Naive thymus-derived CD4-positive, alpha-beta T cell (primary cell): ENCODE measurements around the gene AK4. TPM values are rescaled to one million over a fixed set of nuclear protein-coding genes. Genes with fewer than 3 reads are reported as not detected.
"Not testable (repeated sequence)": the region's sequence is repeated elsewhere in the genome, so short reads cannot be mapped to it uniquely, and the experiment has no call there.

Experiments used
- ATAC-seq: fragments of 150-1000 bp; cut with Tn5 transposase; 2 replicates; pipeline ENCODE4 v1.10.0; 2021; ENCODE audit warnings: mild to moderate bottlenecking, moderate library complexity
- CTCF ChIA-PET: fragments of 350-600 bp; sonication (Branson Sonifier 250); formaldehyde crosslinking; loops from one replicate; lab custom pipeline; 2021; ENCODE audit warnings: antibody characterized with exemption; lab: Charles Lee
- POLR2A ChIA-PET: fragments of 350-600 bp; sonication (Branson Sonifier 250); formaldehyde crosslinking; loops from one replicate; lab custom pipeline; 2021; ENCODE audit warnings: antibody characterized with exemption, inconsistent platforms; lab: Charles Lee
- DNase-seq, 9 donors: peaks; one replicate each; pipeline versions ENCODE4 v3.0.0 to v3.0.0-alpha.2; 2020 to 2022; ENCODE audit warnings: mixed read lengths in 1 of 9
- H3K27ac ChIP-seq: one replicate; pipeline ENCODE4 v1.7.0; 2013; ENCODE audit warnings: mild to moderate bottlenecking, low read depth, low read length, moderate library complexity
- H3K27me3 ChIP-seq, 2 donors: one replicate each; pipeline ENCODE4 v1.7.0; 2013; ENCODE audit warnings: low read length in 2 of 2, mild to moderate bottlenecking in 2 of 2, moderate library complexity in 2 of 2; ENCODE audit not compliant: control insufficient read depth in 2 of 2, insufficient read depth in 2 of 2
- H3K36me3 ChIP-seq, 3 experiments: 1 replicate in 2 of 3; 2 replicates in 1 of 3; pipeline ENCODE4 v1.7.0; 2013; ENCODE audit warnings: low read length in 3 of 3, mild to moderate bottlenecking in 3 of 3, moderate library complexity in 1 of 3; ENCODE audit not compliant: insufficient read depth in 3 of 3, control insufficient read depth in 2 of 3
- H3K4me1 ChIP-seq, 2 donors: one replicate each; pipeline ENCODE4 v1.7.0; 2013; ENCODE audit warnings: low read length in 2 of 2, mild to moderate bottlenecking in 2 of 2, moderate library complexity in 1 of 2; ENCODE audit not compliant: control insufficient read depth in 2 of 2, insufficient read depth in 2 of 2
- H3K4me3 ChIP-seq: 2 replicates; pipeline ENCODE4 v1.7.0; 2013; ENCODE audit warnings: mild to moderate bottlenecking, low read length
- H3K9me3 ChIP-seq, 3 experiments: 1 replicate in 2 of 3; 2 replicates in 1 of 3; pipeline ENCODE4 v1.7.0; 2013; ENCODE audit warnings: low read length in 3 of 3; ENCODE audit not compliant: control insufficient read depth in 2 of 3
- H3K27ac Mint-ChIP-seq, 9 donors: one replicate each; pipeline ENCODE4 v1.8.0; 2020 to 2022; ENCODE audit warnings: mixed read lengths in 9 of 9, mild to moderate bottlenecking in 8 of 9, moderate library complexity in 5 of 9, inconsistent platforms in 2 of 9
- H3K27me3 Mint-ChIP-seq, 5 donors: one replicate each; pipeline ENCODE4 v1.8.0; 2021 to 2022; ENCODE audit warnings: mixed read lengths in 5 of 5, mild to moderate bottlenecking in 1 of 5
- H3K36me3 Mint-ChIP-seq, 5 donors: one replicate each; pipeline ENCODE4 v1.8.0; 2020 to 2022; ENCODE audit warnings: mixed read lengths in 5 of 5, mild to moderate bottlenecking in 3 of 5, inconsistent platforms in 1 of 5
- H3K4me1 Mint-ChIP-seq, 7 donors: one replicate each; pipeline ENCODE4 v1.8.0; 2020 to 2022; ENCODE audit warnings: mixed read lengths in 7 of 7, mild to moderate bottlenecking in 3 of 7, inconsistent platforms in 1 of 7
- H3K4me3 Mint-ChIP-seq, 10 donors: one replicate each; pipeline ENCODE4 v1.8.0; 2020 to 2022; ENCODE audit warnings: mild to moderate bottlenecking in 10 of 10, mixed read lengths in 10 of 10, moderate library complexity in 6 of 10, inconsistent platforms in 2 of 10
- H3K9me3 Mint-ChIP-seq, 11 donors: one replicate each; pipeline ENCODE4 v1.8.0; 2020 to 2022; ENCODE audit warnings: mixed read lengths in 11 of 11, mild to moderate bottlenecking in 4 of 11, inconsistent platforms in 1 of 11, moderate library complexity in 1 of 11
- intact Hi-C, 2 donors: fragments of 100-400 bp; cut with micrococcal nuclease; formaldehyde crosslinking; loops; one replicate each; pipeline ENCODE4 v1.15.1; 2023
- polyA plus RNA-seq, 2 donors: library from polyadenylated mRNA; unstranded; fragments of 300-500 nt; fragmentation: Illumina TruSeq; gene quantifications; one replicate each; pipeline ENCODE4 v1.2.3, GENCODE V29; 2021
- total RNA-seq, 6 experiments: library from RNA in 5 of 6; stranded (reverse) in 5 of 6; gene quantifications; 1 replicate in 5 of 6; 2 replicates in 1 of 6; pipeline ENCODE4 v1.2.3 and lab custom pipeline; 2021 to 2026

Gene AK4
- total RNA-seq (100 to 1,000 TPM in 1 of 5 experiments, 1 to 10 TPM in 1, under 1 TPM in 3; 0.16 to 121 (median 0.95) TPM), polyA plus RNA-seq (under 1 TPM; 0.04 to 0.21 TPM), total RNA-seq (lab: John Stamatoyannopoulos, UW) (not detected)

DNA sequence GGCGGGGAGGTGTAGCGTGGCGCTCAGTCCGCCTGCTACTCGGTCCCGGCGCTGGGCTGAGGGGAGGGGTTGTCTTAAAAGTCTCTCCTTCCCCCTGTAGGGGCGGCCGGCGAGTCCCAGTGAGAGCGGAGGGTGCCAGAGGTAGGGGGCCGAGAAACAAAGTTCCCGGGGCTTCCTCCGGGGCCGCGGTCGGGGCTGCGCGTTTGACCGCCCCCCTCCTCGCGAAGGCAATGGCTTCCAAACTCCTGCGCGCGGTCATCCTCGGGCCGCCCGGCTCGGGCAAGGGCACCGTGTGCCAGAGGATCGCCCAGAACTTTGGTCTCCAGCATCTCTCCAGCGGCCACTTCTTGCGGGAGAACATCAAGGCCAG is at the start of gene AK4:
Gene AK4, plus strand, starts transcription at position 26 of the 370 bp plus-strand sequence. Its CDS starts 205 bp downstream, at position 231.
- intact Hi-C loops, result loop anchor here in 1 of 2 donors (2.0 kb wide), 3 partner anchors 59 to 273 kb away; partner anchors contain the start of genes LEPR and LEPROT
- Mint-ChIP-seq H3K27ac (peak within 1 kb of the TSS in 1 of 9 donors; percentile 87), H3K4me1 (peaks cover 7 to 49% (median 14%) of the 10 kb centered on the region in 7 donors), H3K4me3 (peak within 1 kb of the TSS; percentile 81 to 95 (median 86)), H3K27me3 (peaks cover 13 to 60% (median 54%) of the 10 kb centered on the region in 5 donors), H3K36me3 (peaks cover 0 to 18% (median 0%) of the 10 kb centered on the region in 5 donors)
- H3K9me3 Mint-ChIP-seq, DNase-seq, ATAC-seq, H3K9me3 ChIP-seq, H3K36me3 ChIP-seq, POLR2A ChIA-PET, H3K27ac ChIP-seq, H3K4me1 ChIP-seq, CTCF ChIA-PET, H3K27me3 ChIP-seq: not testable (repeated sequence)
- peak within 1 kb of the TSS; percentile 45 for H3K4me3 ChIP-seq

DNA sequence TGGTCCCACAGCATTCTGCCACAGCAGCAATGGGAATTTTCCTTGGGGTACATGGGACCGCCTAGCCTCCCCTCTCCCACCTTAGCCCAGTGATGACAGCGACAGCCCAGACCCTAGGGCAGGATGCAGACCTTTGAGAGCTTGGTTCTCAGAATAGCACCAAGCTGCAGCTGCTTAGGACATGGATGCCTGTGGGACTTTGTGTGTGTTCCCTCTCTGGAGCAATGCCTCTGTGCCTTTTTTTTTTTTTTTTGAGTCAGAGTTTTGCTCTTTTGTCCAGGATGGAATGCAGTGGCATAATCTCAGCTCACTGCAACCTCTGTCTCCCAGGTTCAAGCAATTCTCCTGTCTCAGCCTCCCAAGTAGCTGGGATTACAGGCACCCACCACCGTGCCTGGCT is 44.2 kb upstream of the AK4 start:
- no peak overlapping the region for H3K4me3 Mint-ChIP-seq

DNA sequence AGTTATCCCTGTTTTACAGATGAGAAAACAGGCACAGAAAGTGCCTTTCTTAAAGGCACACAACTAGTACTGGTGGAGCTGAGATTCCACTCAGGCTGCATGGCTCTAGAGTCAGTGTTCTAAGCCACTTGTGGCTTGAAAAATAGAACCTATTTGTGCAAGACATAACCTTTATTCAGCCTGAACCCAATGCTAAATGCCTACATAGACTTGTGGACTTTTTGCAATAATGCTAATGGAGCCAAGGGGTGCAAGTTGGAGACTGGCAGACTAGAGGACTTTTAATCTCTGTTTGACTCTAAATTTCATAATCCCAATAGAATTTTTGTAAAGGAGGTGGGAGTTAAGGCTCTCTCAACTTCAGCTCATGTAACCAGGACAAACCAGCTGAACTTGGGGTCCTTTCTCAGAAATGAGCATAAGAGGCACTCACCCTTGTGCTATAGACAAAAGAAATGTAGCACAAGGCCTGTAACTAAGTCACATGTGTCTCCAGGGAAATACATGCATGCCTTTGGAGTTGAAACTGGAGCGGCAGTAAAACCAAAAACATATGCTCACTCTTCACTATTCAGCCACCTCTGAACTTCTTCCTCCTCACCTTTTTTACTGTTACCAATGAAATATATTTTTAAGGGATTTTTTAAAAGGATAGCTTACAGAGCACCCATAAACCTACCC is 43.0 kb upstream of the AK4 start:
- no peaks in the 10 kb centered on the region for H3K4me1 Mint-ChIP-seq
- DNase-seq, result no peak
- Histone ChIP-seq H3K4me3 (no peak overlapping the region), H3K9me3 (peaks cover 0 to 5% (median 0%) of the 10 kb centered on the region in 3 experiments), H3K4me1 (no peaks in the 10 kb centered on the region), H3K27ac (no peak overlapping the region), H3K27me3 (no peaks in the 10 kb centered on the region), H3K36me3 (no peaks in the 10 kb centered on the region)
- H3K4me3 Mint-ChIP-seq, result no peak overlapping the region
- no peak overlapping the region for H3K27ac Mint-ChIP-seq
- ATAC-seq, result no peak
- POLR2A ChIA-PET, result no interaction called here
- peaks cover 0 to 20% (median 8%) of the 10 kb centered on the region in 11 donors for H3K9me3 Mint-ChIP-seq
- intact Hi-C loops, result no loop called here
- peaks cover 9 to 22% (median 12%) of the 10 kb centered on the region in 5 donors for H3K27me3 Mint-ChIP-seq
- H3K36me3 Mint-ChIP-seq, result peaks cover 0 to 5% (median 0%) of the 10 kb centered on the region in 5 donors
- CTCF ChIA-PET, result interaction anchor here (0.9 kb wide), 1 partner anchor 430 kb away, joined by 3 read pairs; no protein-coding TSS in a partner anchor

More for the DNA sequence above, 44.2 kb upstream of the AK4 start:
- H3K9me3 ChIP-seq, result peaks cover 0 to 12% (median 0%) of the 10 kb centered on the region in 3 experiments
- Mint-ChIP-seq H3K27ac (no peak overlapping the region), H3K27me3 (peaks cover 9 to 17% (median 11%) of the 10 kb centered on the region in 5 donors), H3K9me3 (peaks cover 0 to 32% (median 18%) of the 10 kb centered on the region in 11 donors), H3K36me3 (peaks cover 0 to 5% (median 0%) of the 10 kb centered on the region in 5 donors), H3K4me1 (no peaks in the 10 kb centered on the region)
- H3K27me3 ChIP-seq, result no peaks in the 10 kb centered on the region
- CTCF ChIA-PET, result interaction anchor here (0.9 kb wide), 1 partner anchor 429 kb away, joined by 3 read pairs; no protein-coding TSS in a partner anchor
- no peaks in the 10 kb centered on the region for H3K4me1 ChIP-seq
- no peak overlapping the region for H3K27ac ChIP-seq
- POLR2A ChIA-PET, result no interaction called here
- H3K4me3 ChIP-seq, result no peak overlapping the region
- intact Hi-C loops, result no loop called here
- ATAC-seq (no peak), DNase-seq (no peak)
- no peaks in the 10 kb centered on the region for H3K36me3 ChIP-seq

DNA sequence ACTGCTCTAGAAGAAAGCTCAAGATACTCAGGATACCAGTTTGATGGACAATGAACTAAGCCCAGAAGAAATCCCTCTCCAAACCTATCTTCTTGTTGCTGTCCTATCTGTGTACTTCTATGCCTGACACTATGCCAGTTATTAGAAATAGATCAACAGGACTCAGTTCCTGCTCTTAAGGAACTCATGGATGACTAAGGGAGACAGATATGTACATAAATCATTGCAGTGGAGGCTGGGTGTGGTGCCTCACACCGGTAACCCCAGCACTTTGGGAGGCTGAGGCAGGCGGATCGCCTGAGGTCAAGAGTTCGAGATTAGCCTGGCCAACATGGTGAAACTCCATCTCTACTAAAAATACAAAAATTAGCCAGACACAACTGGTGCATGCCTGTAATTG is 42.4 kb upstream of the AK4 start:
- Mint-ChIP-seq H3K36me3 (peaks cover 0 to 5% (median 0%) of the 10 kb centered on the region in 5 donors), H3K9me3 (peaks cover 0 to 18% (median 6%) of the 10 kb centered on the region in 11 donors), H3K27me3 (peaks cover 11 to 22% (median 13%) of the 10 kb centered on the region in 5 donors), H3K4me3 (no peak overlapping the region), H3K27ac (no peak overlapping the region), H3K4me1 (no peaks in the 10 kb centered on the region)
- POLR2A ChIA-PET, result no interaction called here
- Histone ChIP-seq H3K27ac (no peak overlapping the region), H3K9me3 (peaks cover 0 to 4% (median 0%) of the 10 kb centered on the region in 3 experiments), H3K27me3 (no peaks in the 10 kb centered on the region), H3K4me1 (no peaks in the 10 kb centered on the region), H3K4me3 (no peak overlapping the region), H3K36me3 (no peaks in the 10 kb centered on the region)
- intact Hi-C loops, result no loop called here
- CTCF ChIA-PET, result no interaction called here
- no peak for DNase-seq
- no peak for ATAC-seq

DNA sequence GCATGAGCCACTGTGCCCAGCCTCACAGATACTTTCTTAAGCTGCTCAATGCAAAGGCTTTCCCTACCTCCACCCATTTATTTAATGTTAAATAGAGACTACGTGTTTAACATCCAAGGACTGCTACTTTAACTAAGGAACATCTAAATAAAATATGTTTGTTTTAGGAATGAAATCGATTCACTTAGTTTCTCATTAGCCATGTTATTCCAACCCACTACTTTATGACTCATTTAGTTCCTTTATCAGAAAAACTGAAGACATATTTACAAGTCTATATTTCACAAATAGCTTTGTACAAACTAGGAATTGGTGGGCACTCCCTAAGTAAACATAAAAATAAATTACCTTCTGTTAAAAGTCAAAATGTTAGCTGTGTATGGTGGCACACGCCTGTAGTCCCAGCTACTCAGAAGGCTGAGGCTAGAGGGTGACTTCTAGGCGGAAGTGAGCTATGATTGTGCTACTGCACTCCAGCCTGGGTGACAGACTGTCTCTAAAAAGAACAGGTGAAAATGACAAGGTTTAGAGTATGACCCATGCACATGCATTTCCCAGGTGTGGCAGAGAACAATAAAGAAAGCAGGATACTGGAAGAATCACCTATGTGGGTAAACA is 39.9 kb upstream of the AK4 start:
- ChIA-PET POLR2A (no interaction called here), CTCF (no interaction called here)
- H3K27me3 Mint-ChIP-seq, result peaks cover 11 to 37% (median 22%) of the 10 kb centered on the region in 5 donors

DNA sequence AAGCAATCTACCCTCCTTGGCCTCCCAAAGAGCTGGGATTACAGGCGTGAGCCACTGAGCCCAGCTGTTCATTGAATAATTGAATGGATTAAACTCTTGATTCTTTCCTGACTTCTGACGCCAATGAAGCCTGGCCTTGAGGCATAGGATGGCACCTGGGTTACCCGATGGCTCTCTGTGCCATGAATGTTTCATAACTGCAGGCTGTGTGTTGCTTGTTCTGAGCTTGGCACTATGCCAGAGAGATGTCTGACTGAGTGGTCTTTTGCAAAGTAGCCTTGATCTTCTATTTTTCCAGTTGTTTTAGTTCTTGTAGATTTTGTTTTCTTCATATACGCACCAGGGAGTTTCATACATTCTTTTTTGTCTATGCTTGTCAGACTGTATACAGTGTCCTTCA is 38.5 kb upstream of the AK4 start:
- peaks cover 0 to 6% (median 0%) of the 10 kb centered on the region in 3 experiments for H3K9me3 ChIP-seq
- Mint-ChIP-seq H3K4me1 (no peaks in the 10 kb centered on the region), H3K27ac (no peak overlapping the region), H3K27me3 (peaks cover 11 to 34% (median 22%) of the 10 kb centered on the region in 5 donors), H3K36me3 (peaks cover 0 to 6% (median 0%) of the 10 kb centered on the region in 5 donors), H3K4me3 (no peak overlapping the region), H3K9me3 (peaks cover 0 to 9% (median 4%) of the 10 kb centered on the region in 11 donors)
- H3K4me1 ChIP-seq, result no peaks in the 10 kb centered on the region
- ChIA-PET POLR2A (no interaction called here), CTCF (no interaction called here)
- H3K27me3 ChIP-seq, result no peaks in the 10 kb centered on the region
- no peak overlapping the region for H3K4me3 ChIP-seq
- no peak overlapping the region for H3K27ac ChIP-seq
- DNase-seq (no peak), ATAC-seq (no peak)
- intact Hi-C loops, result no loop called here
- H3K36me3 ChIP-seq, result no peaks in the 10 kb centered on the region

More for the DNA sequence above, 39.9 kb upstream of the AK4 start:
- no peak for ATAC-seq
- H3K4me3 ChIP-seq, result no peak overlapping the region
- peaks cover 0 to 9% (median 4%) of the 10 kb centered on the region in 11 donors for H3K9me3 Mint-ChIP-seq
- no peak overlapping the region for H3K27ac ChIP-seq
- H3K4me3 Mint-ChIP-seq, result no peak overlapping the region
- no peak overlapping the region for H3K27ac Mint-ChIP-seq
- H3K36me3 Mint-ChIP-seq, result peaks cover 0 to 6% (median 0%) of the 10 kb centered on the region in 5 donors
- no peaks in the 10 kb centered on the region for H3K36me3 ChIP-seq
- no peaks in the 10 kb centered on the region for H3K4me1 Mint-ChIP-seq
- H3K27me3 ChIP-seq, result no peaks in the 10 kb centered on the region
- DNase-seq, result no peak
- intact Hi-C loops, result no loop called here
- H3K4me1 ChIP-seq, result no peaks in the 10 kb centered on the region
- H3K9me3 ChIP-seq, result peaks cover 0 to 6% (median 0%) of the 10 kb centered on the region in 3 experiments
